ENCODE data around the gene SH3RF3.
"Not testable (repeated sequence)": the region's sequence is repeated elsewhere in the genome, so short reads cannot be mapped to it uniquely, and the experiment has no call there.

The SH3RF3 gene

DNA sequence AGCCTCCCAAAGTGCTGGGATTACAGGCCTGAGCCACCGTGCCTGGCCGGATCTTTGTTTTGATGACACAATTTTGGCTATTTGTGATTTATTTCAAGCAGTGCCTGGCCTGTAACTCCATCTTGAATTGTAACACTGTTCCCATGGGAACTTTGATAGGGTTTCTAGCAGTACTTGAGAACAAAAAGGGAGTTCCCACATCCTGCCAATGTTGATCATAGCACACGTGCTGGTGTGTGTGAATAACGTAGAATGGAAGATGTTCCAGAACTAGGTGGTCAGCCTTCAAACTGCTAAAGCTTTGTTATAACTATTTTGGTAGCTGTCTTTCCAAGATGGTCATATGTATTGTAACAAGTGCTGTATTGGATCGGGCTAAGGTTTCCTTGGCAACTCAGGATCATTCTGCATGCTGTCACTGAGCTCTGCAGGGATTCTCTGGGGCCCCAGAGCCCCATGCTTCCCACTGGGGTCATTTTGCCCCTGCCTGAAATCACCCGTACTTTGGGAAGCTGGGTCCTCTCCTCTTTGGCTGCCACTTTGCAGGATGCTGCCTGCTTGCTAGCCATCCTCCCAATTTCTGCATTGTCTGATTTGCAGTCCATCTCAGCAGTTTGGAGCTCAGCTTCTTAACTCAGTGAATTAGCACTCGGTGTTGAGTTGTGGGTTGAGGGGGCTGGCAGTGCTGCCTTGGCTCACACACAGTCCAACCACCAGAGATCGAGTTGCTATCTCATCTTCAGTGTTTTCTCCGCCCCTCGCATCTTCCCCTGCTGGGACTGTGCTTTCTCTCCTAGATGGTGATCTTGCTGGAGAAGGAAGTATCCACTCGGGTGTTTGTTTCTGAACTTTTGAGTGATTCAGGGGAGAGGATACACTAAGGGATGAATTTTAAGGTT, 26.8 kb downstream of the SH3RF3 start:
- DNase-seq, result no peak
- H3K9me3 ChIP-seq (ENCODE audit: control extremely low read depth in 1 of 5, control insufficient read depth in 4 of 5, insufficient read depth in 2 of 5, low read depth in 1 of 5, low read length in 4 of 5), result no peaks in the 10 kb centered on the region
- peaks cover 0 to 2% (median 0%) of the 10 kb centered on the region in 5 experiments for H3K27me3 ChIP-seq (replicated peaks in 2 of 5; ENCODE audit: control insufficient read depth in 4 of 5, insufficient read depth in 5 of 5, low read length in 4 of 5)
- 87% methylated on average over 10 of the region's 11 CpGs for WGBS (ENCODE audit: insufficient coverage)
- H3K36me3 ChIP-seq (ENCODE audit: control insufficient read depth in 4 of 4, insufficient read depth in 4 of 4, low read length in 3 of 4), result no peaks in the 10 kb centered on the region
- no peaks in the 10 kb centered on the region for H3K4me1 ChIP-seq (ENCODE audit: control extremely low read depth in 1 of 4, control insufficient read depth in 4 of 4, insufficient read depth in 4 of 4, low read length in 3 of 4)
- H3K27ac ChIP-seq (ENCODE audit: insufficient read depth in 1 of 2, low read depth in 1 of 2, low read length in 2 of 2, poor library complexity in 1 of 2, severe bottlenecking in 2 of 2), result no peak overlapping the region
- POLR2A ChIA-PET, result no interaction called here
- H3K4me3 ChIP-seq (ENCODE audit: control insufficient read depth in 1 of 7, extremely low read depth in 1 of 7, insufficient read depth in 4 of 7, low read depth in 2 of 7, low read length in 6 of 7), result no peak overlapping the region
- CTCF ChIA-PET, result no interaction called here

DNA sequence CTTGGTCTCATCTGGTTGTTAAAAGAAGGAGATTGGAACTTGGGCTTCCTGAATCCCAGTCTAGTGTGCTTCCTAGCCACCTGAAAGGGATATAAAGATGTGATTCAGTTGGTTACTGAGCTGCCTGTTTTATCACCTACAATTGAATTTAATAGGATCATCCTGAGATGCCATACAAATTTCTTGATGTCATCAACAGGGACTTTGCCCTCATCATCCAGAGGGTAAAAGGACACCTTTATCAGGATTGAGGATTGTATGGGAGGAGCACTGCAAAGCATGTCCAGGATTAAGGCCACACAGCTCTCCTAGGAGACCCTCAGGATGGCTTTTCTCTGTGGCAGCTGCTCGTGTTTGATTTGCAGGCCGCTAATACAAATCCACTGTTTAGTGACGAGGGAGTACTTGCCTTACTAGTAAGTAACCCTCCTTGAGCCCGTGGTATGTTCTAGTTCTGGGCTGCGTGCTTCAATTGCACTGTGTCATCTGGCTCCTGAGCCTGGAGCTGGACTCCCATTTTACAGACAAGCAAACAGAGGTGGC, 28.6 kb downstream of the SH3RF3 start:
- H3K27me3 ChIP-seq (replicated peaks in 2 of 5; ENCODE audit: control insufficient read depth in 4 of 5, insufficient read depth in 5 of 5, low read length in 4 of 5), result peaks cover 0 to 2% (median 0%) of the 10 kb centered on the region in 5 experiments
- H3K4me3 ChIP-seq (ENCODE audit: control insufficient read depth in 1 of 7, extremely low read depth in 1 of 7, insufficient read depth in 4 of 7, low read depth in 2 of 7, low read length in 6 of 7), result no peak overlapping the region
- ChIA-PET POLR2A (no interaction called here), CTCF (no interaction called here)
- no peaks in the 10 kb centered on the region for H3K4me1 ChIP-seq (ENCODE audit: control extremely low read depth in 1 of 4, control insufficient read depth in 4 of 4, insufficient read depth in 4 of 4, low read length in 3 of 4)
- 94% methylated on average over 5 of the region's 5 CpGs for WGBS (ENCODE audit: insufficient coverage)
- no peak overlapping the region for H3K27ac ChIP-seq (ENCODE audit: insufficient read depth in 1 of 2, low read depth in 1 of 2, low read length in 2 of 2, poor library complexity in 1 of 2, severe bottlenecking in 2 of 2)
- DNase-seq, result no peak
- H3K9me3 ChIP-seq (ENCODE audit: control extremely low read depth in 1 of 5, control insufficient read depth in 4 of 5, insufficient read depth in 2 of 5, low read depth in 1 of 5, low read length in 4 of 5), result no peaks in the 10 kb centered on the region
- H3K36me3 ChIP-seq (ENCODE audit: control insufficient read depth in 4 of 4, insufficient read depth in 4 of 4, low read length in 3 of 4), result no peaks in the 10 kb centered on the region

DNA sequence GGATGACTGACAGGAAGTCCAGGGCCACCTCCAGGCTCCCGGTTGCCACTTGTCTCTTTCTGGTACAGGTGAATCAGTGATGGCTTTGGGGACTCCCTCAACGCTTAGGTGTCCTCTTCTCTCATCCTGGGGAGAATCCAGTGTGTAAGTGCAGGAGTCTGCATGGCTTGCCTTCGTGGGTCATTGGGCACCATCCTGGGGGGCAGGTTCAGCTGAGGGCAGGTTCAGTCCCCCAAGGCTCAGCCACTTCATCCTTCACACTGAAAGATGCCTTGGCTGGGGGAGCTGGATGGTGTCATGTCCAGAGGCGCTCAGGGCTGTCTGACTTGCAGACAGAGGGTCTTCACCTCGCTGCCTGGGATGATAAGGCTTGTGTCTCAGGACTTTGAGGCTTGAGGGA, 29.2 kb downstream of the SH3RF3 start:
- no peak overlapping the region for H3K27ac ChIP-seq (ENCODE audit: insufficient read depth in 1 of 2, low read depth in 1 of 2, low read length in 2 of 2, poor library complexity in 1 of 2, severe bottlenecking in 2 of 2)
- no peak overlapping the region for H3K4me3 ChIP-seq (ENCODE audit: control insufficient read depth in 1 of 7, extremely low read depth in 1 of 7, insufficient read depth in 4 of 7, low read depth in 2 of 7, low read length in 6 of 7)
- CTCF ChIA-PET, result no interaction called here
- H3K27me3 ChIP-seq (replicated peaks in 2 of 5; ENCODE audit: control insufficient read depth in 4 of 5, insufficient read depth in 5 of 5, low read length in 4 of 5), result peaks cover 0 to 2% (median 0%) of the 10 kb centered on the region in 5 experiments
- no peaks in the 10 kb centered on the region for H3K9me3 ChIP-seq (ENCODE audit: control extremely low read depth in 1 of 5, control insufficient read depth in 4 of 5, insufficient read depth in 2 of 5, low read depth in 1 of 5, low read length in 4 of 5)
- DNase-seq, result no peak
- POLR2A ChIA-PET, result no interaction called here
- WGBS (ENCODE audit: insufficient coverage), result 92% methylated on average over 3 of the region's 5 CpGs
- peaks cover 0 to 2% (median 0%) of the 10 kb centered on the region in 4 experiments for H3K4me1 ChIP-seq (ENCODE audit: control extremely low read depth in 1 of 4, control insufficient read depth in 4 of 4, insufficient read depth in 4 of 4, low read length in 3 of 4)
- H3K36me3 ChIP-seq (ENCODE audit: control insufficient read depth in 4 of 4, insufficient read depth in 4 of 4, low read length in 3 of 4), result no peaks in the 10 kb centered on the region

DNA sequence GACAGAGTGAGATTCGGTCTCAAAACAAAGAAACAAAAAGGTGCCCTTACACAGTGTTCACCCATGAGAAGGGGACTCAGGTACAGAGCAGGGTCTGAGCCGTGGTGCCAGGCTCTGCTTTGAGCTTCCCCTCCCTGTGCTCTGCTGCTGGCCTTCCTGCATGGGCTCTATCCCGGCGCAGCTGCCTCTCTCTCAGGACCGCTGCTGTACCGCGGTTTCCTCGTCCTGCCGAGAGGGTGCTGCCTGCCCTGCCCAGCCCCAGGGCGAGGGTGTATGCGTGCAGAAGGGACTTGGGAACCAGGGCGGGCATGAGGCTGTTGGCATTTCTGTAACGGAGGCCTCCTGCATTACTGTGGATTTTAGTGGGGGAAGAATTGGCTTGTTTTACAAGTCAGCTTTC, 30.1 kb downstream of the SH3RF3 start:
- POLR2A ChIA-PET, result no interaction called here
- no peak for DNase-seq
- H3K4me3 ChIP-seq (ENCODE audit: control insufficient read depth in 1 of 7, extremely low read depth in 1 of 7, insufficient read depth in 4 of 7, low read depth in 2 of 7, low read length in 6 of 7), result no peak overlapping the region
- peaks cover 0 to 2% (median 0%) of the 10 kb centered on the region in 4 experiments for H3K4me1 ChIP-seq (ENCODE audit: control extremely low read depth in 1 of 4, control insufficient read depth in 4 of 4, insufficient read depth in 4 of 4, low read length in 3 of 4)
- no peak overlapping the region for H3K27ac ChIP-seq (ENCODE audit: insufficient read depth in 1 of 2, low read depth in 1 of 2, low read length in 2 of 2, poor library complexity in 1 of 2, severe bottlenecking in 2 of 2)
- no peaks in the 10 kb centered on the region for H3K9me3 ChIP-seq (ENCODE audit: control extremely low read depth in 1 of 5, control insufficient read depth in 4 of 5, insufficient read depth in 2 of 5, low read depth in 1 of 5, low read length in 4 of 5)
- WGBS (ENCODE audit: insufficient coverage), result 97% methylated on average over 6 of the region's 13 CpGs
- CTCF ChIA-PET, result no interaction called here
- H3K27me3 ChIP-seq (replicated peaks in 2 of 5; ENCODE audit: control insufficient read depth in 4 of 5, insufficient read depth in 5 of 5, low read length in 4 of 5), result peaks cover 0 to 2% (median 0%) of the 10 kb centered on the region in 5 experiments
- H3K36me3 ChIP-seq (ENCODE audit: control insufficient read depth in 4 of 4, insufficient read depth in 4 of 4, low read length in 3 of 4), result no peaks in the 10 kb centered on the region

DNA sequence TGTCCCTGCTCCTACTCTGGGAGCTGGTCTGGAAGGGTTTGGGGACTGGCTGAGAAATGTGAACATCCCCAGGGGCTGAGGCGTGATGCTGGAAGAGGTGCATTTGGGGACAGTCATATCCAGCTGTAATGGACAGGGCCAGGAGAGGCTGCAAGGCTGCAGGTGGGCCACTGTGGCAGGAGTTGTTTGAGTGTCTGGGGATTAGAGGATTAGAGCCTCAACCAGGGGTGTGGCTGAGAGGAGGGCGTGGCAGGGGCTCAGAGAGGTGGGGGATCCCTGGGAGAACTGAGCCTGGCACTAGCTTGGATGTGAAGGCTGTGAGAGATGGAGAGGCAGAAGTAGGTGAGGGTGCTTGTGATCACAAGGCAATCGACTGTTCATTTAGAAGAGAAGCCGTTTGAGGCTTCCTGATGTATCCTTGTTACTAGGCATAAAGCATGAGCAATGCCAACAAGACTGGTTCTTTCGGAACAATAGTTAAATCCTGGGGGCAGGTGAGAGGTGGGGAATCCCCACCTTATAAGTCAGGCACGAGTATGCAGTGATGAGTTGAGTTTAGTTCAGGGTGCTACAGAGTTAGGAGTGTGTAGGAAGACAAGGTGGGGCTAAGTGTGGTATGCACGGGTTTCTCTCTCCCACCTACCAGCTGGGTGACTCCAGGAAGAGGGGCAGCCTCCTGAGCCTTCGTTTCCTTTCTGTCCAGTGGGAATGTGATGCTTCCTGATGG, 31.9 kb downstream of the SH3RF3 start:
- Histone ChIP-seq H3K36me3 (ENCODE audit: control insufficient read depth in 4 of 4, insufficient read depth in 4 of 4, low read length in 3 of 4) (no peaks in the 10 kb centered on the region), H3K27ac (ENCODE audit: insufficient read depth in 1 of 2, low read depth in 1 of 2, low read length in 2 of 2, poor library complexity in 1 of 2, severe bottlenecking in 2 of 2) (no peak overlapping the region), H3K9me3 (ENCODE audit: control extremely low read depth in 1 of 5, control insufficient read depth in 4 of 5, insufficient read depth in 2 of 5, low read depth in 1 of 5, low read length in 4 of 5) (peaks cover 0 to 8% (median 0%) of the 10 kb centered on the region in 5 experiments), H3K27me3 (replicated peaks in 2 of 5; ENCODE audit: control insufficient read depth in 4 of 5, insufficient read depth in 5 of 5, low read length in 4 of 5) (peaks cover 0 to 2% (median 0%) of the 10 kb centered on the region in 5 experiments), H3K4me1 (ENCODE audit: control extremely low read depth in 1 of 4, control insufficient read depth in 4 of 4, insufficient read depth in 4 of 4, low read length in 3 of 4) (peaks cover 0 to 7% (median 3%) of the 10 kb centered on the region in 4 experiments), H3K4me3 (ENCODE audit: control insufficient read depth in 1 of 7, extremely low read depth in 1 of 7, insufficient read depth in 4 of 7, low read depth in 2 of 7, low read length in 6 of 7) (no peak overlapping the region)
- POLR2A ChIA-PET, result no interaction called here
- no peak for DNase-seq
- 93% methylated on average over 8 of the region's 8 CpGs for whole genome bisulfite sequencing (ENCODE audit: insufficient coverage)
- CTCF ChIA-PET, result interaction anchor here (1.2 kb wide), 1 partner anchor 180 kb away, joined by 4 read pairs; no protein-coding TSS in a partner anchor

DNA sequence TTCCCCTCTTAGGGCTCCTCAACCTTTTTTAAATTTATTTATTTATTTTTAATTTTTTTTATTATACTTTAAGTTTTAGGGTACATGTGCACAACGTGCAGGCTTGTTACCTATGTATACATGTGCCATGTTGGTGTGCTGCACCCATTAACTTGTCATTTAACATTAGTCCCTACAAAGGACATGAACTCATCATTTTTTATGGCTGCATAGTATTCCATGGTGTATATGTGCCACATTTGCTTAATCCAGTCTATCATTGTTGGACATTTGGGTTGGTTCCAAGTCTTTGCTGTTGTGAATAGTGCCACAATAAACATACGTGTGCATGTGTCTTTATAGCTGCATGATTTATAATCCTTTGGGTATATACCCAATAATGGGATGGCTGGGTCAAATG, 33.4 kb downstream of the SH3RF3 start:
- CTCF ChIA-PET, result interaction anchor here (1.6 kb wide), 1 partner anchor 10 kb away, joined by 3 read pairs; no protein-coding TSS in a partner anchor
- DNase-seq; H3K36me3 ChIP-seq (ENCODE audit: control insufficient read depth in 4 of 4, insufficient read depth in 4 of 4, low read length in 3 of 4); H3K27me3 ChIP-seq (replicated peaks in 2 of 5; ENCODE audit: control insufficient read depth in 4 of 5, insufficient read depth in 5 of 5, low read length in 4 of 5); H3K27ac ChIP-seq (ENCODE audit: insufficient read depth in 1 of 2, low read depth in 1 of 2, low read length in 2 of 2, poor library complexity in 1 of 2, severe bottlenecking in 2 of 2); H3K4me1 ChIP-seq (ENCODE audit: control extremely low read depth in 1 of 4, control insufficient read depth in 4 of 4, insufficient read depth in 4 of 4, low read length in 3 of 4); H3K4me3 ChIP-seq (ENCODE audit: control insufficient read depth in 1 of 7, extremely low read depth in 1 of 7, insufficient read depth in 4 of 7, low read depth in 2 of 7, low read length in 6 of 7); POLR2A ChIA-PET; H3K9me3 ChIP-seq (ENCODE audit: control extremely low read depth in 1 of 5, control insufficient read depth in 4 of 5, insufficient read depth in 2 of 5, low read depth in 1 of 5, low read length in 4 of 5): not testable (repeated sequence)
- WGBS (ENCODE audit: insufficient coverage), result 100% methylated on average over 1 of the region's 2 CpGs

Data from common myeloid progenitor, CD34-positive (primary cell).